HG03039 (cell line): ENCODE data around the gene CARD11.
"Not testable (repeated sequence)": the region's sequence is repeated elsewhere in the genome, so short reads cannot be mapped to it uniquely, and the experiment has no call there.

Experiments
- ATAC-seq: cut with Tn5 transposase; IDR thresholded peaks from one replicate; pipeline ENCODE4 v1.9.1; 2021; ENCODE audit warnings: mild to moderate bottlenecking, moderate library complexity; ENCODE audit not compliant: unreplicated experiment

The CARD11 gene

GRCh38 chr7:2966466-2967078 lies 77.1 kb downstream of the CARD11 start:
- no peak for ATAC-seq

- no peak for ATAC-seq
Observed at GRCh38 chr7:2965745-2966270, 77.9 kb downstream of the CARD11 start.

GRCh38 chr7:2965301-2965700 lies 78.4 kb downstream of the CARD11 start:
- ATAC-seq: no peak

- ATAC-seq: no peak
Observed at GRCh38 chr7:2964208-2964607, 79.5 kb downstream of the CARD11 start.

GRCh38 chr7:2962865-2963264 lies 80.8 kb downstream of the CARD11 start:
- ATAC-seq: no peak

GRCh38 chr7:2959828-2960599 lies 83.7 kb downstream of the CARD11 start:
- no peak for ATAC-seq

- ATAC-seq: no peak
Observed at GRCh38 chr7:2959103-2959680, 84.5 kb downstream of the CARD11 start.

- no peak for ATAC-seq
Observed at GRCh38 chr7:2958416-2959102, 85.1 kb downstream of the CARD11 start.

- not testable (repeated sequence) for ATAC-seq
Observed at GRCh38 chr7:2957369-2957727, 86.3 kb downstream of the CARD11 start.

GRCh38 chr7:2956526-2957368 lies 86.9 kb downstream of the CARD11 start:
- no peak for ATAC-seq

GRCh38 chr7:2956076-2956475 lies 87.6 kb downstream of the CARD11 start:
- no peak for ATAC-seq

GRCh38 chr7:2955269-2955668 lies 88.4 kb downstream of the CARD11 start:
- no peak for ATAC-seq

- ATAC-seq: no peak
Observed at GRCh38 chr7:2954433-2954853, 89.2 kb downstream of the CARD11 start.

GRCh38 chr7:2953588-2954407 lies 89.9 kb downstream of the CARD11 start:
- no peak for ATAC-seq

- ATAC-seq: no peak
Observed at GRCh38 chr7:2953099-2953498, 90.6 kb downstream of the CARD11 start.

- ATAC-seq: no peak
Observed at GRCh38 chr7:2952316-2952715, 91.4 kb downstream of the CARD11 start.

- no peak for ATAC-seq
Observed at GRCh38 chr7:2950578-2950977, 93.1 kb downstream of the CARD11 start.

- ATAC-seq: no peak
Observed at GRCh38 chr7:2948749-2949148, 94.9 kb downstream of the CARD11 start.

- no peak for ATAC-seq
Observed at GRCh38 chr7:2947058-2947780, 96.4 kb downstream of the CARD11 start.
